D341Med (cell line): ENCODE results near the gene FXYD2.
"Not testable (repeated sequence)": the region's sequence is repeated elsewhere in the genome, so short reads cannot be mapped to it uniquely, and the experiment has no call there.

Source experiments
- DNase-seq: peaks from one replicate; pipeline ENCODE4 v3.0.0; 2012; ENCODE audit warnings: low spot score

FXYD2 gene

GRCh38 chr11:117824571-117825537 lies at the start of gene FXYD2:
Gene FXYD2, minus strand, starts transcription at chr11:117824744. Its CDS starts 66 bp downstream, at chr11:117824678.
- DNase-seq = no peak

- no peak for DNase-seq
Observed at GRCh38 chr11:117873828-117874125, 49.2 kb upstream of the FXYD2 start.

- no peak for DNase-seq
Observed at GRCh38 chr11:117872975-117873827, 48.7 kb upstream of the FXYD2 start.

- DNase-seq = no peak
Observed at GRCh38 chr11:117872420-117872961, 47.9 kb upstream of the FXYD2 start.

GRCh38 chr11:117871784-117872183 lies 47.2 kb upstream of the FXYD2 start:
- DNase-seq = no peak

GRCh38 chr11:117871160-117871559 lies 46.6 kb upstream of the FXYD2 start:
- DNase-seq = no peak

- DNase-seq = no peak
Observed at GRCh38 chr11:117870103-117870952, 45.8 kb upstream of the FXYD2 start.

GRCh38 chr11:117869604-117870003 lies 45.1 kb upstream of the FXYD2 start:
- no peak for DNase-seq

- DNase-seq = no peak
Observed at GRCh38 chr11:117868815-117869561, 44.4 kb upstream of the FXYD2 start.

GRCh38 chr11:117868088-117868487 lies 43.5 kb upstream of the FXYD2 start:
- no peak for DNase-seq

- no peak for DNase-seq
Observed at GRCh38 chr11:117866526-117866925, 42.0 kb upstream of the FXYD2 start.

GRCh38 chr11:117865546-117865945 lies 41.0 kb upstream of the FXYD2 start:
- DNase-seq = not testable (repeated sequence)

GRCh38 chr11:117863383-117863782 lies 38.8 kb upstream of the FXYD2 start:
- DNase-seq = no peak

- DNase-seq = no peak
Observed at GRCh38 chr11:117862753-117863152, 38.2 kb upstream of the FXYD2 start.

- no peak for DNase-seq
Observed at GRCh38 chr11:117862019-117862725, 37.6 kb upstream of the FXYD2 start.

GRCh38 chr11:117861151-117862018 lies 36.8 kb upstream of the FXYD2 start:
- DNase-seq = no peak

GRCh38 chr11:117860139-117860538 lies 35.6 kb upstream of the FXYD2 start:
- no peak for DNase-seq

GRCh38 chr11:117859488-117860112 lies 35.1 kb upstream of the FXYD2 start:
- no peak for DNase-seq

GRCh38 chr11:117859061-117859460 lies 34.5 kb upstream of the FXYD2 start:
- no peak for DNase-seq
